Upper lobe of right lung (tissue), 1 donor: ENCODE measurements around the gene GYS2. TPM values are rescaled to one million over a fixed set of nuclear protein-coding genes. Genes with fewer than 3 reads are reported as not detected.

Experiments
- ATAC-seq: fragments of 200-7000 bp; cut with Tn5 transposase; one replicate; pipeline ENCODE4 v1.9.1; 2020; ENCODE audit warnings: mild to moderate bottlenecking, moderate library complexity
- DNase-seq: peaks from one replicate; pipeline ENCODE4 v3.0.0-alpha.2; 2020
- H3K27ac ChIP-seq: fragments of 200-600 bp; one replicate; pipeline ENCODE4 v1.8.0; 2022
- H3K27me3 ChIP-seq: fragments of 200-600 bp; one replicate; pipeline ENCODE4 v1.8.0; 2022; ENCODE audit warnings: mild to moderate bottlenecking
- H3K36me3 ChIP-seq: fragments of 200-600 bp; one replicate; pipeline ENCODE4 v1.8.0; 2022
- H3K4me1 ChIP-seq: fragments of 200-600 bp; one replicate; pipeline ENCODE4 v1.8.0; 2022
- H3K4me3 ChIP-seq: fragments of 200-600 bp; one replicate; pipeline ENCODE4 v1.8.0; 2022; ENCODE audit warnings: mild to moderate bottlenecking
- H3K9me3 ChIP-seq: fragments of 200-600 bp; one replicate; pipeline ENCODE4 v1.8.0; 2022
- intact Hi-C: fragments of 100-400 bp; cut with DNase I; formaldehyde crosslinking; loops from one replicate; pipeline ENCODE4 v1.11.0; 2022
- total RNA-seq: library from RNA; stranded (reverse); fragmentation: NEBNext Ultra II Directional; extraction: Animal tissue kit (Norgen Biotek cat#: 25700); gene quantifications from one replicate; pipeline ENCODE4 v1.2.1, GENCODE V29; 2021
- TF ChIP-seq, protein P1 (sequence below): fragments of 200-600 bp; IDR thresholded peaks from one replicate; pipeline ENCODE4 v1.8.0; 2022; ENCODE audit warnings: antibody characterized with exemption
- donor health status: DM: no; HTN: yes; CAD: no; lungs with severe emphysema.

GYS2 gene
- total RNA-seq, 1 donor from 2014 or later, result not detected

- Histone ChIP-seq H3K4me3 (no peak overlapping the region), H3K27ac (no peak overlapping the region), H3K36me3 (no peaks in the 10 kb centered on the region), H3K27me3 (no peaks in the 10 kb centered on the region), H3K4me1 (peaks cover 12% of the 10 kb centered on the region), H3K9me3 (no peaks in the 10 kb centered on the region)
- ATAC-seq (no peak), DNase-seq (no peak)
- TF ChIP-seq, protein P1, sequence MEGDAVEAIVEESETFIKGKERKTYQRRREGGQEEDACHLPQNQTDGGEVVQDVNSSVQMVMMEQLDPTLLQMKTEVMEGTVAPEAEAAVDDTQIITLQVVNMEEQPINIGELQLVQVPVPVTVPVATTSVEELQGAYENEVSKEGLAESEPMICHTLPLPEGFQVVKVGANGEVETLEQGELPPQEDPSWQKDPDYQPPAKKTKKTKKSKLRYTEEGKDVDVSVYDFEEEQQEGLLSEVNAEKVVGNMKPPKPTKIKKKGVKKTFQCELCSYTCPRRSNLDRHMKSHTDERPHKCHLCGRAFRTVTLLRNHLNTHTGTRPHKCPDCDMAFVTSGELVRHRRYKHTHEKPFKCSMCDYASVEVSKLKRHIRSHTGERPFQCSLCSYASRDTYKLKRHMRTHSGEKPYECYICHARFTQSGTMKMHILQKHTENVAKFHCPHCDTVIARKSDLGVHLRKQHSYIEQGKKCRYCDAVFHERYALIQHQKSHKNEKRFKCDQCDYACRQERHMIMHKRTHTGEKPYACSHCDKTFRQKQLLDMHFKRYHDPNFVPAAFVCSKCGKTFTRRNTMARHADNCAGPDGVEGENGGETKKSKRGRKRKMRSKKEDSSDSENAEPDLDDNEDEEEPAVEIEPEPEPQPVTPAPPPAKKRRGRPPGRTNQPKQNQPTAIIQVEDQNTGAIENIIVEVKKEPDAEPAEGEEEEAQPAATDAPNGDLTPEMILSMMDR, result no peak
- intact Hi-C loops, result no loop called here
Observed at GRCh38 chr12:21614506-21614905, 9.9 kb upstream of the GYS2 start.

DNA sequence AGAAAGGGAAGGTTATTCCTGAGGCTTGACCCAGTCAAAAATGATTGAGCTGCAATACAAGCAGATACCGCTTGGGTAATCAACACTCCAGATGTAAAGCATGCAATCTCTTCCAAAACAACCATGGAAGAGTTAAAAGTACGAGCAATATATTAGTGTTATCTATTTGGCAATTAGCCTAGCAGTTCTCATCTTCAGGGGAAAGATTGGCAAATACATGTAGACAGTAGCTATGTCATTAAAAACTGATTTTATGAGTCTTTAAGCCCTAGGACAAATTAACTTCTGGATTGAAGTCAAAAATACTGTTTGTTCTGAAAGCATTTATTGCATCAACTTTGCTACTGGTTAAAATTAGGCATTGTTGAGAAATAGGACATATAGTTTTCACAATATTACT lies 9.3 kb upstream of the GYS2 start:
- peaks cover 12% of the 10 kb centered on the region for H3K4me1 ChIP-seq
- H3K27ac ChIP-seq, result no peak overlapping the region
- H3K27me3 ChIP-seq, result no peaks in the 10 kb centered on the region
- DNase-seq (no peak), ATAC-seq (no peak)
- H3K36me3 ChIP-seq, result no peaks in the 10 kb centered on the region
- no peak overlapping the region for H3K4me3 ChIP-seq
- intact Hi-C loops, result no loop called here
- no peaks in the 10 kb centered on the region for H3K9me3 ChIP-seq
- TF ChIP-seq, protein P1, result peak; percentile 22

DNA sequence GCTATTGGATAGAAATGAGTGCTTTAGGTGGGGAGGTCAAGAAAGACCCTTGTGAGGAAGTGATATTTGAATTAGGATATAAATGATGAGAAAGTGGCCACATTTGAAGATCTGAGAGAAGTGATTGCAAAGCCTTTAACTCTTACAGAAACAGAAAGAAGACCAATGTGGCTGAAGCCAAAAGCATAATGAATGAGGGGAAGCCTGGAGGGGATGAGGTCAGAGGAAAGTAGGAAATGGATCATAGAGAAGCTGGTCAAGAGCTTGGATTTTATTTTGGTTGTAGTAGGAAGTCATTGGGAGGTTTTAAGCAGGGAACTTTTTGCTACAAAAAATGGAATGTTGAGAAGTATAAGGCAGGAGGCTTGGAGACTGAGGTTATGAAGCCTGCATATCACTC lies 3.5 kb upstream of the GYS2 start:
- DNase-seq (no peak), ATAC-seq (no peak)
- H3K4me3 ChIP-seq, result no peak overlapping the region
- H3K9me3 ChIP-seq, result no peaks in the 10 kb centered on the region
- no peak overlapping the region for H3K27ac ChIP-seq
- H3K4me1 ChIP-seq, result no peaks in the 10 kb centered on the region
- intact Hi-C loops, result no loop called here
- TF ChIP-seq, protein P1, result no peak
- H3K36me3 ChIP-seq, result no peaks in the 10 kb centered on the region
- no peaks in the 10 kb centered on the region for H3K27me3 ChIP-seq

DNA sequence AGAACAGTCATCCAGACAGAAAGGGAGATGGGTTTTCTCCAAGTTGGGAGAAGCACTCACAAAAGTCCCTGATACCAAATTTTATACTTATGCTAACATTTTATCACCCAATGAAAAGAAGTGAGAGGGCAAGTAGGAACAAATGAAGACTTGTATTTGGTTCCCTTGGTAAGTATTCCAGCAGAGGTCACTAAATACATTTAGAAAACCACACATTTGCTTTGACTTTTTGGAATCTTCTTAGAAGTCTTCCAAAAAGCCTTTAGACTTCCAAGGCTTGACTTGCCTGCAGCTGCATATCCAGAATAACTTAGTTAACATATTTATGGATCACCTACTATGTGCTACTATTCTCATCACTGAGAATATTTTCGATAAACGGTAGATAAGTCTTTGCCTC lies 3.1 kb upstream of the GYS2 start:
- H3K4me1 ChIP-seq, result no peaks in the 10 kb centered on the region
- no peaks in the 10 kb centered on the region for H3K36me3 ChIP-seq
- TF ChIP-seq, protein P1, result peak; percentile 51
- no peak overlapping the region for H3K4me3 ChIP-seq
- H3K27ac ChIP-seq, result no peak overlapping the region
- no peaks in the 10 kb centered on the region for H3K9me3 ChIP-seq
- ATAC-seq, result peak; percentile 57
- no peak for DNase-seq
- intact Hi-C loops, result no loop called here
- no peaks in the 10 kb centered on the region for H3K27me3 ChIP-seq

DNA sequence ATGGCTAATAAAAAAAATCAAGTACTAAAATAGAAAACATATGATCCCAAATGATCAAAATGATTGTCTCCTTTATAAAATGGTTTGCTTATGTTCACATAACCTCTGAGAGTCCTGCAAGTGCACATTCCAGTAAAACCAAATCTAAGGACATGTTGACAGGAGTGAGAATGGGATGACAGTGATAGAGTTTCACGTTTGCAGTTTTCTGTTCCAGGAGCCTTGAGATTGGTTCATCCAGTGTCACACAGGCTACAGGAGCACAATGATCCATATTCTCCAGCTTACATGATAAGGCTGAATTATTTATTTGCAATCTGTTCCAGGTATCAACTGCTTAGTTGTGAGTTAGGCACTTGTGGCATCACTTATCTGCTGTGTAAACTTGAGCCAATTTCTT lies 1.5 kb upstream of the GYS2 start:
- intact Hi-C loops, result no loop called here
- Histone ChIP-seq H3K4me1 (no peaks in the 10 kb centered on the region), H3K27ac (no peak overlapping the region), H3K9me3 (no peaks in the 10 kb centered on the region), H3K27me3 (no peaks in the 10 kb centered on the region), H3K4me3 (no peak overlapping the region), H3K36me3 (no peaks in the 10 kb centered on the region)
- TF ChIP-seq, protein P1, result no peak
- ATAC-seq (no peak), DNase-seq (no peak)

- no peaks in the 10 kb centered on the region for H3K9me3 ChIP-seq
- no peaks in the 10 kb centered on the region for H3K36me3 ChIP-seq
- TF ChIP-seq, protein P1, result no peak
- intact Hi-C loops, result no loop called here
- DNase-seq, result no peak
- H3K27ac ChIP-seq, result no peak overlapping the region
- no peaks in the 10 kb centered on the region for H3K27me3 ChIP-seq
- ATAC-seq, result no peak
- no peak overlapping the region for H3K4me3 ChIP-seq
- H3K4me1 ChIP-seq, result no peaks in the 10 kb centered on the region
Observed at GRCh38 chr12:21602774-21603173, 1.9 kb downstream of the GYS2 start.
